Pons (tissue), 1 donor: ENCODE results near the gene ABCD1.
A peak's percentile ranks its signal among the peaks of the same experiment; 100 is the strongest.
"Not testable (repeated sequence)": the region's sequence is repeated elsewhere in the genome, so short reads cannot be mapped to it uniquely, and the experiment has no call there.

Experiments used
- DNase-seq: peaks from one replicate; pipeline ENCODE4 v3.0.0-alpha.2; 2016; ENCODE audit warnings: low spot score

The ABCD1 gene

GRCh38 chrX:153694256-153694655 lies 30.4 kb upstream of the ABCD1 start:
- DNase-seq, result not testable (repeated sequence)

- no peak for DNase-seq
Observed at GRCh38 chrX:153694687-153695270, 29.9 kb upstream of the ABCD1 start.

- no peak for DNase-seq
Observed at GRCh38 chrX:153696100-153696499, 28.6 kb upstream of the ABCD1 start.

DNA sequence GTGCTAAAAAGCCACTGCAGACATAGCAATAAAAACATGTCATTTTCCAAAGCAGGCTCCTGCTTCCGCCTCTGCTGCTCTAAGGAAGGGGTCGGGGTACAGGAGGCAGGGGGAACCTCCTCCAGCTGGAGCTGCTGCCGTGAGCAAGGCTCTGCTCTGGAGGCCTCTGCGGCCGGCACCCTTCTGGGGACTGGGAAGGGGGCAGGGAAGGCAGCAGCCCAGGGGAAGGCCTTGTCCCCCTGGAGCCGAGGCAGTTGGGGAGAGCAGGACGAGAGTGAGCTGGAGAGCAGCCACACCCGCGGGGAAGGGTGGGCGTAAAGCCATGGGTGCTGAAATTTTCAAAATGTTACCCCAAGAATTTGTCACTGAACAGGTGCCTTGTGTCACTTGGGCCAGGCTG lies 28.1 kb upstream of the ABCD1 start:
- not testable (repeated sequence) for DNase-seq

GRCh38 chrX:153696986-153697722 lies 27.5 kb upstream of the ABCD1 start:
- not testable (repeated sequence) for DNase-seq

- no peak for DNase-seq
Observed at GRCh38 chrX:153697924-153698865, 26.5 kb upstream of the ABCD1 start.

DNA sequence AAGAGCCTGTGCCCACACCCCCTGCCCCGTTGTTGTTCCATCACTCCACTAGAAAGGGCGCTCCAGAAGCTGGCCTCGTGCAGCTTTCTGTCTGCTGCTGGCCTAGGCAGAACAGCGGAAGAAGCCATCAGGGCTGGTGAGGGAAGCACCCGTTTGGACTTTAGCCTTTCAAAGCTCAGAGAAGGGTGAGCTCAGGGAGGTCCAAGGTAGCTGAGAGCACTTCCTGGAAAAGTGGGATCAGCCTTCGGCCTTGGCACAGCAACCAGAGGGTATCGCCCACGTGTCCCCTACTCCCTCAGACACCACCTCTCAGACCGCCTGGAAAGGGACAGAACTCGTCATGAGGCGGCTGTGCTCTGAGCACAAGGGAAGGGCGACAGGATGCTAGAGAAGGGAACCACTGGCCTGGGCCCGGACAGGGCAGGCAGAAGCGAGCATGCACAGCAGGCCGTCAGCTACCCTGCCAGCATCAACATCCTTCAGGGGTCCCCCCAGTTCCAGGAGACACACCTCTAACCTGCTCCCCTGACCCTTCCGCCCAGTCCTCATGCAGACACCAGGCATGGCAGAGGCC lies 25.4 kb upstream of the ABCD1 start:
- DNase-seq, result not testable (repeated sequence)

- not testable (repeated sequence) for DNase-seq
Observed at GRCh38 chrX:153699784-153700371, 24.8 kb upstream of the ABCD1 start.

DNA sequence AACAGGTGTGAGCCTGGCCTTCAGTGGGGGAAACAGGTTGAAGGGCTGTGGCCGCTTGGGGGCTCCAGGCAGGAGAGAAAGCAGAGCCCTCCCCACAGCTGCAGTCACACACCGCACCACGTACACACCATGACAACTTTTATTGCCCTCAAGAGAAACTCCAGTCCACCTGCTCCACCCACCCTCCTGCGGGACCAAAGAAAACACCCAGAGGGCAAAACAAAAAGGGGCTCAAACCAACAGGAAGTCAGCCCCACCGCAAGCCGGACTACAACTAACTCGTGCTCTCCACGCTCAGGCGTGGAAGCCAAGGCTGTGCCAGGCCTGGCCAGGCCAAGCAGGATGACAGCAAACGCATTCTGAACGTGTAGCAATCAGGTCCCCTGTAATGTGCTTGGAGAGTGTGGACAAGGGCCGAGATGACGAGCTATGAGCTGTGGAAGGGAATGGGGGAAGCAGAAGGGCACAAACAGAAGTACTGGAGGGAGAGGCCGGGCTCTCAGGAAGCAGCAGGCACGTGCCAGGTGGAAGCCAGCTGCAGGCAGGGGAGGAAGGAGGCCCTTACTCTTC lies 24.2 kb upstream of the ABCD1 start:
- DNase-seq, result no peak

GRCh38 chrX:153700967-153701366 lies 23.7 kb upstream of the ABCD1 start:
- DNase-seq, result no peak

- no peak for DNase-seq
Observed at GRCh38 chrX:153701706-153702105, 22.9 kb upstream of the ABCD1 start.

DNA sequence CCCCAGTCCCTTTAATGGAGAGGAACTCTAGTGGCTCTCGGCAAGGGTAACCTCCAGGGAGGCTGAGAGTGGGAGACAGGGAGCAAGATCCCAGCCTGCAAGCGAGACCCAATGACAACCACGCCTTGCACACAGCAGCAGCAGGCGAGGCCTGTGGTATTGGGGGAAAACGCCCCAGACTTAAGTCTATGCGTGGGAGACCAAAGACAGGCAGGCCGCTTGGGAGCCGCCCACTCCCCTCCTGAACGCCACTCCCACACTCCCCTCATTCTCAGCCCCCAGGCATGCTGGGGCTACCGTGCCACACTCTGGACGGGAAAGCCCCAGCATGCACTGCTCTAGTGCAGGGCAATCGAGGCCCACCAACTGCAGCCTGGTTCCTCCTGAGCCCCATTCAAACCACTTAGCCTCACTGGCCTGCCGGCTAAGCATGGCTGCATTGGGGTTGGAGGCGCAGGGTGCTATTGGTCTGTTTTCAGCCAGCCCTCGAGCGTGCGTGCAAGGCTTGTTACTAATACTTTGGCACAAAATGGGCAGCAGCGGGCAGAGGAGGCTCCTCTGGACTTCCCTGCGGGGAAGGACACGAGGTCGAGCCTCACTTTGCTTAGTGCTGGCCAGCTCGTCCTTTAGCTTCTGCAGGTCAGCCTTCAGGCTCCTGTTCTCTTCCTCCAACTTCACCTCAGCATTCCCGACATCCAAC lies 22.2 kb upstream of the ABCD1 start:
- DNase-seq, result no peak

GRCh38 chrX:153703036-153703370 lies 21.7 kb upstream of the ABCD1 start:
- no peak for DNase-seq

GRCh38 chrX:153704021-153704526 lies 20.6 kb upstream of the ABCD1 start:
- no peak for DNase-seq

DNA sequence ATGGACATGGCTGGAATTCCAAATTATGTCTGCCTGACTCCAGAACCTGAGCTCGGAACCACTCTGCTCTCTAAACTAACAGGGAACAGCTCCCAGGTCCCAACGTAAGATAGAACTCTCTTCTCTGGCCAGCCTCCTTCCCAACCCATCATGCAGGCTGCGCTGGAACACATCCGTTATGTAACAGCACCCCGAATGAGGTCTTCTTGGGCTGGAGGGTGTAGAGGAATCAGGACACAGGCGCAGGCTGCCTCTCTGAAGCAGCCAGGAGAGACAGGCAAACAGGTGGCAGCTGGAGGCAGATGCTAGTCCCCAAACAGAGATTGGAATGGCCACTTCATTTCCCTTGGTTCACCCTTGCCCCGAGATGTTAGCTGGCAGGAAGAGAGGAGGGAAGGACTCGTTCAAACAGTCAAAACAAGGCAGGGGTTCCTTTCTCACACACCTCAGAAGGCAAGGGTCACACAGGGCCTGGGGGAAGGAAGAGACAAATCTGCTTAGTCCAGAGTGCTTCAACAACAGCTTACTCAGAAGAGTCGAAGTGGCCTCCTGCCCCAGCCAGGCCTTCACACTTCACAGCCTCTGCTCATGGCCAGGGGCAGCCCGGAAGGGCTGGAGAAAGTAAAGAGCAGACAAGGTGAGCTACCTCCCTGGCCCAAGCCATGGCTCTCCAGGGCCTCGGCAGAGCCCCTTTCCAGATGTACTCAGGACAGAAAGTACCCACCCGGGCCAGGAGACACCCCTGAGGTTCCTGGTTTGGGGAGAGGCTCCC lies 19.8 kb upstream of the ABCD1 start:
- not testable (repeated sequence) for DNase-seq

- not testable (repeated sequence) for DNase-seq
Observed at GRCh38 chrX:153705403-153706060, 19.1 kb upstream of the ABCD1 start.

DNA sequence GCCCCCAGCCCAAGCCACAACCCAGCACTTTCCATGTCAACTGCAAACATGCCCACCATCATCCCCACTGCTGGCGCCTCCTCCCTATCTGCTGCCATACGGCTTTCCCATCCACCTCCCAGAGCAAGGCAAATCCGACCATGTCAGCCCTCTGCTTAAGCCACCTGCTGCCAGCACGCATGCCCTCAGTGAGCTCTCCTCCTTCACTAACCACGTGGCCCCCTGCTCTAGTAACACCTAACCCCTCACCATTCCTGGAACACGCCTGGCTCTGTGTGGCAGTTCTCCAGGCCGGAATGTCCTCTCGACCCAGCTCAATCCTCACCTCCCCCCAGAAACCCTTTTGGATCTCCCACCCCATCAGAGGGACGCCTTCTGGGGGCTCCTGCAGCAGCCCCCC lies 17.9 kb upstream of the ABCD1 start:
- DNase-seq, result no peak

GRCh38 chrX:153707406-153707805 lies 17.2 kb upstream of the ABCD1 start:
- DNase-seq, result no peak

DNA sequence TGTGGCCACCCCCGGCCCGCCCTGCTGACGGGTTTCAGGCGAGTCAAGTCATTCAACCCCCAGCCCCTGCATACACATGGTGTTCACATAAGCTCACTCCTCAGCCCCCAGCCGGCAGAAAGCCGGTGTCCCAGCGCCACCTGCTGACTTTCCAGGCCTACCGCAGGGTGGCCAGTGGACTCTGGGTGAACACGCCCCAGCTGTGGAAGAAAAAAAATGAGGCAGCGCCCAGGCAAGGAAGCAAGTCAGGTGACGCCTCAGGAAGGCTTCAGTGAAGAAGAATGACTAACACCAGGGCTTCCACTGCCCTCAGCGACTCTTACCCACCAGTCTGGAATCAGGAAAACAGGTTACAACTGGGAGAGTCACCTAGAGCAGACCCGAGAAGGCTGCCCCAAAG lies 16.2 kb upstream of the ABCD1 start:
- DNase-seq, result peak; percentile 68
